Measurements from ENCODE around the gene PPRC1.

PPRC1 gene

GRCh38 chr10:102140218-102140617 is 7.4 kb downstream of the PPRC1 start:
- H3K4me3 ChIP-seq (ENCODE audit: low read depth, low read length), result no peak overlapping the region
- POLR2A ChIA-PET, result interaction anchor here (1.0 kb wide), 1 partner anchor 22 kb away, joined by 3 read pairs; no protein-coding TSS in a partner anchor
- TF ChIP-seq CTCF (IDR thresholded peaks at IDR 0.05; ENCODE audit: insufficient read depth, low read length, missing control alignments), result no peak
- CTCF ChIA-PET, result interaction anchor here (3.7 kb wide), 1 partner anchor 9 kb away, joined by 20 read pairs; no protein-coding TSS in a partner anchor
- DNase-seq (ENCODE audit: low read depth, low spot score), result no peak

- ChIA-PET POLR2A (no interaction called here), CTCF (interaction anchor here (1.1 to 1.5 kb wide), 2 partner anchors 9 to 17 kb away, joined by 4 to 5 read pairs; partner anchors contain the start of gene PPRC1)
- TF ChIP-seq CTCF (IDR thresholded peaks at IDR 0.05; ENCODE audit: insufficient read depth, low read length, missing control alignments), result no peak
- no peak for DNase-seq (ENCODE audit: low read depth, low spot score)
- H3K4me3 ChIP-seq (ENCODE audit: low read depth, low read length), result no peak overlapping the region
Observed at GRCh38 chr10:102140913-102141540, 8.2 kb downstream of the PPRC1 start.

- H3K4me3 ChIP-seq (ENCODE audit: low read depth, low read length), result no peak overlapping the region
- CTCF ChIA-PET, result interaction anchor here (1.1 to 1.5 kb wide), 2 partner anchors 9 to 17 kb away, joined by 4 to 5 read pairs; partner anchors contain the start of gene PPRC1
- POLR2A ChIA-PET, result no interaction called here
- no peak for DNase-seq (ENCODE audit: low read depth, low spot score)
- TF ChIP-seq CTCF (IDR thresholded peaks at IDR 0.05; ENCODE audit: insufficient read depth, low read length, missing control alignments), result no peak
Observed at GRCh38 chr10:102141583-102142107, 8.8 kb downstream of the PPRC1 start.

- CTCF ChIA-PET, result interaction anchor here (1.0 to 4.2 kb wide), 6 partner anchors 8 to 15 kb away, joined by 3 to 20 read pairs (median 6); partner anchors contain the start of gene PPRC1
- DNase-seq (ENCODE audit: low read depth, low spot score), result no peak
- H3K4me3 ChIP-seq (ENCODE audit: low read depth, low read length), result no peak overlapping the region
- POLR2A ChIA-PET, result interaction anchor here (0.8 to 1.2 kb wide), 2 partner anchors 8 to 12 kb away, joined by 3 to 4 read pairs; no protein-coding TSS in a partner anchor
- TF ChIP-seq CTCF (IDR thresholded peaks at IDR 0.05; ENCODE audit: insufficient read depth, low read length, missing control alignments), result no peak
Observed at GRCh38 chr10:102146971-102147428, 14.2 kb downstream of the PPRC1 start.

GRCh38 chr10:102147561-102147960 is 14.7 kb downstream of the PPRC1 start:
- no peak for TF ChIP-seq CTCF (IDR thresholded peaks at IDR 0.05; ENCODE audit: insufficient read depth, low read length, missing control alignments)
- DNase-seq (ENCODE audit: low read depth, low spot score), result no peak
- ChIA-PET CTCF (interaction anchor here (1.4 to 4.2 kb wide), 4 partner anchors 9 to 16 kb away, joined by 5 to 20 read pairs (median 11); partner anchors contain the start of gene PPRC1), POLR2A (interaction anchor here (0.6 to 0.8 kb wide), 2 partner anchors 9 to 165 kb away, joined by 3 to 4 read pairs; no protein-coding TSS in a partner anchor)
- H3K4me3 ChIP-seq (ENCODE audit: low read depth, low read length), result no peak overlapping the region

- no peak for DNase-seq (ENCODE audit: low read depth, low spot score)
- CTCF ChIA-PET, result interaction anchor here (0.7 to 4.2 kb wide), 6 partner anchors 10 to 22 kb away, joined by 3 to 20 read pairs (median 6); partner anchors contain the start of gene PPRC1
- POLR2A ChIA-PET, result interaction anchor here (0.6 kb wide), 1 partner anchor 165 kb away, joined by 3 read pairs; no protein-coding TSS in a partner anchor
- no peak for TF ChIP-seq CTCF (IDR thresholded peaks at IDR 0.05; ENCODE audit: insufficient read depth, low read length, missing control alignments)
- H3K4me3 ChIP-seq (ENCODE audit: low read depth, low read length), result no peak overlapping the region
Observed at GRCh38 chr10:102148275-102148674, 15.4 kb downstream of the PPRC1 start.

All from AG04449 (cell line).